ENCODE results near the gene RAB5IF. TPM values are rescaled to one million over a fixed set of nuclear protein-coding genes. Genes with fewer than 3 reads are reported as not detected.
A peak's percentile ranks its signal among the peaks of the same experiment; 100 is the strongest.

The RAB5IF gene
- total and polyA plus RNA-seq, 2 of the 13 experiments (the other 11 are each of a cell fraction or from before 2014, with no cell fraction given): 261 to 305 TPM

DNA sequence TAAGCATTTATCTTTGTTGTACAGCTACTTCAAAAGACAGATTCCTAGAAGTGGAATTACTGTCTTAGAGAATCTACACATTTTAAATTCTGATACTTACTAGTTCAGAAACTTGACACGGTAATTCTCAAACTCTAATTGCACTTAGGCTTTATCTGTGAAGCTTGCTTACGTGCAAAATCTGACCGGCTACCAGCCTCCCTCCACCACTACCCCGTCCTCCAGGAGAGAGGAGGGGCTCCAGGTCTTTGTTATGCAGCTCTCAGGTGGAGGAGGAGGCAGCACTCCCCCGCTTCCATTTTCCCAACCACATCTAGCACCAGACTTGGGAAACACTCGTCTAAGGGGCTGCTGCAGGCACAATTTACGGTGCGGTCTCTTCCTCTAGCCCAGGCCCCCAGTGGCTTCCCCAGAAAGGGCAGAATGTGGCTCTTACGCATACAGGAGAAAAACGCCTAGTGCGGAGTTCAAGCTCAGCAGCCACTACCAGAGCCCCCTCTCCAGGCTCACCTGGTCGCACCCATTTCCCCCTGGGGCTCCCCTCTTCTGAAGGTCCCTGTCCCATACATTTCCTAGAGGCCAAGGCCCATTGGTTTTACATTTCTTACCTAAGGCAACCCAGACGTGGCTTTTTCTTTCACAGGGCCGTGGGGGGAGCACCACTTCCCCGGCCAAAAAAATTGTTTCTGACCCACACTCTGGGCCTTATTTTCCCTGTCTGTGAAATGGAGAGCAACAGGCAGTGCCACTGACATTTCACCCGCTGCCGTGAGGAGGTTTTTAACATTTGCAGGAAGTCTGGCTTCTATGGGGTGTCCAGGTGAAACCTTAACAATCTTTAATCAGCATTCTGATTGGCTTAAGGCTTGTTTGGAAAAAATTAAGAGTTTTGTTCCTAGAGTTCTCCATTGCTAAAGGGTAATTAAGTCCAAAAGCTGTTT, 33.7 kb upstream of the RAB5IF start (continued):
- TF ChIP-seq, protein P1, sequence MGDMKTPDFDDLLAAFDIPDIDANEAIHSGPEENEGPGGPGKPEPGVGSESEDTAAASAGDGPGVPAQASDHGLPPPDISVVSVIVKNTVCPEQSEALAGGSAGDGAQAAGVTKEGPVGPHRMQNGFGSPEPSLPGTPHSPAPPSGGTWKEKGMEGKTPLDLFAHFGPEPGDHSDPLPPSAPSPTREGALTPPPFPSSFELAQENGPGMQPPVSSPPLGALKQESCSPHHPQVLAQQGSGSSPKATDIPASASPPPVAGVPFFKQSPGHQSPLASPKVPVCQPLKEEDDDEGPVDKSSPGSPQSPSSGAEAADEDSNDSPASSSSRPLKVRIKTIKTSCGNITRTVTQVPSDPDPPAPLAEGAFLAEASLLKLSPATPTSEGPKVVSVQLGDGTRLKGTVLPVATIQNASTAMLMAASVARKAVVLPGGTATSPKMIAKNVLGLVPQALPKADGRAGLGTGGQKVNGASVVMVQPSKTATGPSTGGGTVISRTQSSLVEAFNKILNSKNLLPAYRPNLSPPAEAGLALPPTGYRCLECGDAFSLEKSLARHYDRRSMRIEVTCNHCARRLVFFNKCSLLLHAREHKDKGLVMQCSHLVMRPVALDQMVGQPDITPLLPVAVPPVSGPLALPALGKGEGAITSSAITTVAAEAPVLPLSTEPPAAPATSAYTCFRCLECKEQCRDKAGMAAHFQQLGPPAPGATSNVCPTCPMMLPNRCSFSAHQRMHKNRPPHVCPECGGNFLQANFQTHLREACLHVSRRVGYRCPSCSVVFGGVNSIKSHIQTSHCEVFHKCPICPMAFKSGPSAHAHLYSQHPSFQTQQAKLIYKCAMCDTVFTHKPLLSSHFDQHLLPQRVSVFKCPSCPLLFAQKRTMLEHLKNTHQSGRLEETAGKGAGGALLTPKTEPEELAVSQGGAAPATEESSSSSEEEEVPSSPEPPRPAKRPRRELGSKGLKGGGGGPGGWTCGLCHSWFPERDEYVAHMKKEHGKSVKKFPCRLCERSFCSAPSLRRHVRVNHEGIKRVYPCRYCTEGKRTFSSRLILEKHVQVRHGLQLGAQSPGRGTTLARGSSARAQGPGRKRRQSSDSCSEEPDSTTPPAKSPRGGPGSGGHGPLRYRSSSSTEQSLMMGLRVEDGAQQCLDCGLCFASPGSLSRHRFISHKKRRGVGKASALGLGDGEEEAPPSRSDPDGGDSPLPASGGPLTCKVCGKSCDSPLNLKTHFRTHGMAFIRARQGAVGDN (CRISPR knock-in tag; IDR thresholded peaks at IDR 0.05): peak; percentile 60
- TF ChIP-seq ZFP37 (CRISPR knock-in tag; IDR thresholded peaks at IDR 0.05; ENCODE audit: borderline replicate concordance): no peak
- TF ChIP-seq EP300 (IDR thresholded peaks at IDR 0.05; ENCODE audit: low read depth in 2 of 2, low read length in 2 of 2): 0 out of 4 replicates have a peak, but pooled peaks of 1 of the 2 experiments have one; percentile 13
- no peak for TF ChIP-seq EP300 (CRISPR knock-in tag; IDR thresholded peaks at IDR 0.05; ENCODE audit: borderline replicate concordance)
- TF ChIP-seq, protein P2, sequence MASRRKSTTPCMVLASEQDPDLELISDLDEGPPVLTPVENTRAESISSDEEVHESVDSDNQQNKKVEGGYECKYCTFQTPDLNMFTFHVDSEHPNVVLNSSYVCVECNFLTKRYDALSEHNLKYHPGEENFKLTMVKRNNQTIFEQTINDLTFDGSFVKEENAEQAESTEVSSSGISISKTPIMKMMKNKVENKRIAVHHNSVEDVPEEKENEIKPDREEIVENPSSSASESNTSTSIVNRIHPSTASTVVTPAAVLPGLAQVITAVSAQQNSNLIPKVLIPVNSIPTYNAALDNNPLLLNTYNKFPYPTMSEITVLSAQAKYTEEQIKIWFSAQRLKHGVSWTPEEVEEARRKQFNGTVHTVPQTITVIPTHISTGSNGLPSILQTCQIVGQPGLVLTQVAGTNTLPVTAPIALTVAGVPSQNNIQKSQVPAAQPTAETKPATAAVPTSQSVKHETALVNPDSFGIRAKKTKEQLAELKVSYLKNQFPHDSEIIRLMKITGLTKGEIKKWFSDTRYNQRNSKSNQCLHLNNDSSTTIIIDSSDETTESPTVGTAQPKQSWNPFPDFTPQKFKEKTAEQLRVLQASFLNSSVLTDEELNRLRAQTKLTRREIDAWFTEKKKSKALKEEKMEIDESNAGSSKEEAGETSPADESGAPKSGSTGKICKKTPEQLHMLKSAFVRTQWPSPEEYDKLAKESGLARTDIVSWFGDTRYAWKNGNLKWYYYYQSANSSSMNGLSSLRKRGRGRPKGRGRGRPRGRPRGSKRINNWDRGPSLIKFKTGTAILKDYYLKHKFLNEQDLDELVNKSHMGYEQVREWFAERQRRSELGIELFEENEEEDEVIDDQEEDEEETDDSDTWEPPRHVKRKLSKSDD (CRISPR knock-in tag; IDR thresholded peaks at IDR 0.05; ENCODE audit: low read depth): no peak; the same call in 1 of the 2 replicates
- no peak for TF ChIP-seq NFYB (CRISPR knock-in tag; IDR thresholded peaks at IDR 0.05)
- TF ChIP-seq YY1 (IDR thresholded peaks at IDR 0.05; ENCODE audit: insufficient read depth, insufficient replicate concordance, low read depth, low read length): no peak
- no peak for TF ChIP-seq ZMAT3 (CRISPR knock-in tag; conservative IDR thresholded peaks at IDR 0.05)
- TF ChIP-seq, protein P3, sequence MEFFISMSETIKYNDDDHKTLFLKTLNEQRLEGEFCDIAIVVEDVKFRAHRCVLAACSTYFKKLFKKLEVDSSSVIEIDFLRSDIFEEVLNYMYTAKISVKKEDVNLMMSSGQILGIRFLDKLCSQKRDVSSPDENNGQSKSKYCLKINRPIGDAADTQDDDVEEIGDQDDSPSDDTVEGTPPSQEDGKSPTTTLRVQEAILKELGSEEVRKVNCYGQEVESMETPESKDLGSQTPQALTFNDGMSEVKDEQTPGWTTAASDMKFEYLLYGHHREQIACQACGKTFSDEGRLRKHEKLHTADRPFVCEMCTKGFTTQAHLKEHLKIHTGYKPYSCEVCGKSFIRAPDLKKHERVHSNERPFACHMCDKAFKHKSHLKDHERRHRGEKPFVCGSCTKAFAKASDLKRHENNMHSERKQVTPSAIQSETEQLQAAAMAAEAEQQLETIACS (CRISPR knock-in tag; IDR thresholded peaks at IDR 0.05): no peak
- TF ChIP-seq ZNF256 (CRISPR knock-in tag; conservative IDR thresholded peaks at IDR 0.05): no peak
- no peak for TF ChIP-seq XBP1 (CRISPR knock-in tag; IDR thresholded peaks at IDR 0.05)
- no peak for TF ChIP-seq THAP11 (CRISPR knock-in tag; IDR thresholded peaks at IDR 0.05)
- TF ChIP-seq, protein P4, sequence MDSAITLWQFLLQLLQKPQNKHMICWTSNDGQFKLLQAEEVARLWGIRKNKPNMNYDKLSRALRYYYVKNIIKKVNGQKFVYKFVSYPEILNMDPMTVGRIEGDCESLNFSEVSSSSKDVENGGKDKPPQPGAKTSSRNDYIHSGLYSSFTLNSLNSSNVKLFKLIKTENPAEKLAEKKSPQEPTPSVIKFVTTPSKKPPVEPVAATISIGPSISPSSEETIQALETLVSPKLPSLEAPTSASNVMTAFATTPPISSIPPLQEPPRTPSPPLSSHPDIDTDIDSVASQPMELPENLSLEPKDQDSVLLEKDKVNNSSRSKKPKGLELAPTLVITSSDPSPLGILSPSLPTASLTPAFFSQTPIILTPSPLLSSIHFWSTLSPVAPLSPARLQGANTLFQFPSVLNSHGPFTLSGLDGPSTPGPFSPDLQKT (CRISPR knock-in tag; IDR thresholded peaks at IDR 0.05; ENCODE audit: borderline replicate concordance): no peak
- no peak for TF ChIP-seq KLF15 (CRISPR knock-in tag; IDR thresholded peaks at IDR 0.05; ENCODE audit: borderline replicate concordance)
- no peak; the same call in 1 of the 2 replicates for TF ChIP-seq ZNF292 (CRISPR knock-in tag; IDR thresholded peaks at IDR 0.05; ENCODE audit: borderline replicate concordance, low read depth)
- 0 out of 2 replicates have a peak, but pooled peaks have one; percentile 53 for TF ChIP-seq ZSCAN20 (CRISPR knock-in tag; IDR thresholded peaks at IDR 0.05; ENCODE audit: borderline replicate concordance)
- no peak for TF ChIP-seq ZNF30 (CRISPR knock-in tag; IDR thresholded peaks at IDR 0.05)
- TF ChIP-seq NFATC3 (CRISPR knock-in tag; IDR thresholded peaks at IDR 0.05): 0 out of 2 replicates have a peak, but pooled peaks have one; percentile 66
- TF ChIP-seq DR1 (CRISPR knock-in tag; IDR thresholded peaks at IDR 0.05): no peak

Data from HepG2 (cell line).